ENCODE results near the gene PKNOX1.
"Not testable (repeated sequence)": the region's sequence is repeated elsewhere in the genome, so short reads cannot be mapped to it uniquely, and the experiment has no call there.

Gene PKNOX1

GRCh38 chr21:42973991-42974831 is at the start of gene PKNOX1:
TSS of gene PKNOX1 (plus strand) at chr21:42974562. CDS start at chr21:43004382, 29,820 bp downstream.
- peak; percentile 100 for DNase-seq

GRCh38 chr21:42925114-42925926 is 49.0 kb upstream of the PKNOX1 start, which contains the start of gene ERVH48-1:
TSS of gene ERVH48-1 (minus strand) at chr21:42925630. CDS start at chr21:42919006, 6,624 bp downstream.
- DNase-seq, result no peak

GRCh38 chr21:42927474-42928200 is 46.7 kb upstream of the PKNOX1 start:
- not testable (repeated sequence) for DNase-seq

- DNase-seq, result no peak
These were observed 44.4 kb upstream of the PKNOX1 start for GRCh38 chr21:42929969-42930368.

GRCh38 chr21:42931560-42932235 is 42.7 kb upstream of the PKNOX1 start:
- no peak for DNase-seq

GRCh38 chr21:42932378-42933136 is 41.8 kb upstream of the PKNOX1 start:
- DNase-seq, result not testable (repeated sequence)

- DNase-seq, result not testable (repeated sequence)
These were observed 41.0 kb upstream of the PKNOX1 start for GRCh38 chr21:42933137-42933970.

GRCh38 chr21:42933973-42934372 is 40.4 kb upstream of the PKNOX1 start:
- DNase-seq, result not testable (repeated sequence)

- not testable (repeated sequence) for DNase-seq
These were observed 38.0 kb upstream of the PKNOX1 start for GRCh38 chr21:42936360-42936759.

GRCh38 chr21:42937034-42937940 is 37.1 kb upstream of the PKNOX1 start:
- DNase-seq, result not testable (repeated sequence)

- no peak for DNase-seq
These were observed 36.3 kb upstream of the PKNOX1 start for GRCh38 chr21:42937960-42938605.

GRCh38 chr21:42938606-42938995 is 35.8 kb upstream of the PKNOX1 start:
- not testable (repeated sequence) for DNase-seq

- no peak for DNase-seq
These were observed 34.6 kb upstream of the PKNOX1 start for GRCh38 chr21:42939582-42940413.

- no peak for DNase-seq
These were observed 32.7 kb upstream of the PKNOX1 start for GRCh38 chr21:42941696-42942085.

GRCh38 chr21:42942244-42942643 is 32.1 kb upstream of the PKNOX1 start:
- DNase-seq, result no peak

- not testable (repeated sequence) for DNase-seq
These were observed 25.1 kb upstream of the PKNOX1 start for GRCh38 chr21:42949094-42949755.

GRCh38 chr21:42951193-42951592 is 23.2 kb upstream of the PKNOX1 start:
- DNase-seq, result not testable (repeated sequence)
